Fibroblast of mammary gland (primary cell): ENCODE data around the gene GPATCH2L.
A peak's percentile ranks its signal among the peaks of the same experiment; 100 is the strongest.

Experiments
- DNase-seq: peaks from one replicate; pipeline ENCODE4 v3.0.0-alpha.2; 2010; ENCODE audit warnings: low read depth
- H3K4me3 ChIP-seq: 2 replicates; pipeline ENCODE4 v1.5.1; 2011; ENCODE audit warnings: low read depth, mild to moderate bottlenecking, low read length, moderate library complexity; ENCODE audit not compliant: control insufficient read depth
- TF ChIP-seq, protein P1 (sequence below): conservative IDR thresholded peaks from 2 replicates; pipeline ENCODE4 v1.5.1; 2011; ENCODE audit warnings: low read depth, low read length, inconsistent platforms; ENCODE audit not compliant: control insufficient read depth, insufficient read depth

GPATCH2L gene

GRCh38 chr14:76252471-76252870 is 100.7 kb downstream of the GPATCH2L start:
- no peak for DNase-seq
- TF ChIP-seq, protein P1, sequence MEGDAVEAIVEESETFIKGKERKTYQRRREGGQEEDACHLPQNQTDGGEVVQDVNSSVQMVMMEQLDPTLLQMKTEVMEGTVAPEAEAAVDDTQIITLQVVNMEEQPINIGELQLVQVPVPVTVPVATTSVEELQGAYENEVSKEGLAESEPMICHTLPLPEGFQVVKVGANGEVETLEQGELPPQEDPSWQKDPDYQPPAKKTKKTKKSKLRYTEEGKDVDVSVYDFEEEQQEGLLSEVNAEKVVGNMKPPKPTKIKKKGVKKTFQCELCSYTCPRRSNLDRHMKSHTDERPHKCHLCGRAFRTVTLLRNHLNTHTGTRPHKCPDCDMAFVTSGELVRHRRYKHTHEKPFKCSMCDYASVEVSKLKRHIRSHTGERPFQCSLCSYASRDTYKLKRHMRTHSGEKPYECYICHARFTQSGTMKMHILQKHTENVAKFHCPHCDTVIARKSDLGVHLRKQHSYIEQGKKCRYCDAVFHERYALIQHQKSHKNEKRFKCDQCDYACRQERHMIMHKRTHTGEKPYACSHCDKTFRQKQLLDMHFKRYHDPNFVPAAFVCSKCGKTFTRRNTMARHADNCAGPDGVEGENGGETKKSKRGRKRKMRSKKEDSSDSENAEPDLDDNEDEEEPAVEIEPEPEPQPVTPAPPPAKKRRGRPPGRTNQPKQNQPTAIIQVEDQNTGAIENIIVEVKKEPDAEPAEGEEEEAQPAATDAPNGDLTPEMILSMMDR: no peak
- H3K4me3 ChIP-seq: no peak overlapping the region

DNA sequence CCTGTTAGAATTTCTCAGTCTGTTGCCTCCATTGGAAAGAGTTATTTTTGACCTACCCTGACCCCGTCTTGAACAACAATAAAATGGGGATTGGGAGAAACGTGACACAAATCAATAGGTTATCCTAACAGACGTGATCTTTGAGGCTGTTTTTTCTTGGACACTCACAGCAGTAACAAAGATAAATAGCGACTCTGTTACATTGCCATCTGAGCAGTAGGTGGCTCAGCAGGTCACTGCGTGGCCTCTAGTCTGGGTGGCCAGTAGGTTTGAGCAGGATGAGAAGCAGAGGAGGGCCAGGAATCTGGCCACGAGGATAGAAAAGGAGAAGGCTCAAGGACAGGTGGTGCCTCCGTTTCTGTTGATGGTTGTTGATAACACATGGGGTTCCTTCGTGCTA is 101.4 kb downstream of the GPATCH2L start:
- DNase-seq: no peak
- TF ChIP-seq, protein P1: no peak
- no peak overlapping the region for H3K4me3 ChIP-seq

DNA sequence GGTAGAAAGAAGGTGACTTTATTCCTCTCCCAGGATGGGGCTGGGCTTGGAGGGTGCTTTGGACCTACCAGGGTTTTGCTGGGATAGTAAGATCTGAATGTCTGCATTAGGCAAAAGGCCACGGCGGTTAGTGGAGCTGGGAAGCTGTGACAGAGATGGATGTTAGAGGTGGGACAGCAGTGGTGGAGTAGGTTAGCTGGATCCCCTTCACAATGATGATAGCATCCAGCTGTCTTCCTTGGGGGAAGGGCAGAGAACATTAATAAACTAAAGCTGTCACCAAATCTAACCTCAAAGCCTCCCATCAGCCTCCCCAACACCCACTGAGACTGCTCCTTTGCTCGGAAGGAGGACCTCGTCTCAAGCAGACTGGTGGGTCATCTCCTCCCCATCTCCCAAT is 104.8 kb downstream of the GPATCH2L start:
- peak; percentile 62 for DNase-seq
- H3K4me3 ChIP-seq: no peak overlapping the region
- TF ChIP-seq, protein P1: no peak

DNA sequence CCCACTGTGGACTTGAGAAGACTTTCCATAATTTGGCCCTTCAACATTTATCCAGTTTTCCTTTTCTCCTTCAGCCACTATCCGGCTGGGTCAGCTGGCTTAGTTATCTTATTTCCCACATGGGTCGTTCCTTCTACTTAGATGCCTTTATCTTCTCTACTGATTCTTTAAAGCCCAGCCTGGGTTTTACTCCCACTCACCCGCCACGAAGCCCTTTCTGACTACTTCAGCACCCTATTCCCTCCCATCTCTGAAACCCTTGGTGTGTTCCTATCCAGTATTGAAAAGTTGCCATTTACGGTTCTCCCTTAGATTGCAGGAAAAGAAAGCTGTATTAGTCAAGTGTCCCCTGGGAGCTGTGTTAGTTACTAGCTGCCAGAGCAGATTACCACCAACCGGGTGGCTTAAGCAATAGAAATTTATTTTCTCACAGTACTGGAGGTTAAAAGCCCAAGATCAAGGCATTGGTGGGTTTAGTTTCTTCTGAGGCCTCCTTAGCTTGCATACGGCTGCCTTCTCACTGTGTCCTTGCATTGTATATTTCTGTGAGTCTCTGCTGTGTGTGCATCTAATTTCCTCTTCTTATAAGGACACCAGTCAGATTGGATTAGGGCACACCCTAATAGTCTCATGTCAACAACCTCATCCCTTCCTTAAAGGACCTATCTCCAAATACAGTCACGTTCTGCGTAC is 105.5 kb downstream of the GPATCH2L start:
- H3K4me3 ChIP-seq: no peak overlapping the region

DNA sequence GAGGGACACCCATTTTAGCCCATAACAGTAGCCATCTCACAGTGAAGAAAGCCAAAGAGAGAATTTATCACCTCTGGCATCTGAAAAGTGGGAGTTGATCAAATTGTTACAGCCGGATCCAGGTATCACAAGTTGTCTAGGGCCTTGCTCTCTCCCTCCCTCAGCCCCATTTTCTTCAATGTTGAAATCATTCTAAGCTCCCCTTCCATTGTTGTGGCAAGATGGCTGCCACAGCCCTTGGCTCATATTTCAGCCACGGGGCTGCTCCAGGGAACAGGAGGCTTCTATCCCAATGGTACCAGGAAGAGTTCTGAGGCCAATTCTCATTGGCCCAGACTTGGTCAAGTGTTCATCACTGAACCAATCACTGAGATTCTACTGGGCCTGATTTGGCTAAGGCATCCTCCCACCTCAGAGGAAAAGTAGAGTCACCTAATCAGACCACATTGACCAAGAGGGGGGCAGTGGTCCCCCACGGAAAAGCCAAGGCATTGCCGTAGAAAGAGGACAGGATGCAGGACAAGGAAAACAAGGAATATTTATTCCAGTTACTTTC is 106.2 kb downstream of the GPATCH2L start:
- TF ChIP-seq, protein P1: no peak
- no peak overlapping the region for H3K4me3 ChIP-seq

More for the DNA sequence above, 105.5 kb downstream of the GPATCH2L start:
- DNase-seq: peak; percentile 93
- TF ChIP-seq, protein P1: no peak

DNA sequence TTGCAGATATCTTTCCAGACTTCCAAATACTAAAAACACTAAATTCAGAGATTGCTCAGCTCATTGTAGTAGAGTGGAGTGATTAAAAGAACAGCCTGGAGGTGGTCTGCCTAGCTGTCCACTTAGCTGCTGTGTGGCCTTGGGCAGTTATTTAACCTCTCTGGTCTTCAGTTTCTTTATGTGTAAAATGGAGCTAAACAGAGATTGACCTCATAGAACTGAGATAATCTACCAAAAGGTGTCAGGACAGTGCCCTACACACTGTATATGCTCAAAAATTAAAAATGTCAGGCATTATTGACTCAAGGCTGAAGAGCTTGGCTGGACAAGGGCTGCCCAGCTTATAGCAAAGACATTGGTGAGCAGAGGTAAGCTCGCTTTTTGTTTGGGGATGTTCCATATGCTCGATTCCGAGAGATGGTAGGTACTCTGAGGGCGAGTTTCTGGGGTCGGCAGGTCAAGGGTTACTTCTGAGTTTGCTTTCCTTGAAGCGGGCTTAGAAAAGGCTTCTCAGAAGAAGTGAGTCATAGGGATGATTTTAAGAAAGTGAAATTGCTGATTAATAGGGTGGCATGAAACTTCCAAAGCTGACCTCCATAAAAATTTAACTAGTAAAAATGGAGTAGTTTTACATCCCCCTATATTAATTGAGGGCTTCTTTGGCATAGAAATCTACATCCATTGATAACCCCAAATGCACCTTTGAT is 107.5 kb downstream of the GPATCH2L start:
- TF ChIP-seq, protein P1: no peak
- H3K4me3 ChIP-seq: no peak overlapping the region
- DNase-seq: peak; percentile 22

More for the DNA sequence above, 106.2 kb downstream of the GPATCH2L start:
- DNase-seq: peak; percentile 11
